GM19025 (cell line): ENCODE results near the gene SFMBT2.
"Not testable (repeated sequence)": the region's sequence is repeated elsewhere in the genome, so short reads cannot be mapped to it uniquely, and the experiment has no call there.

Experiments
- ATAC-seq: cut with Tn5 transposase; IDR thresholded peaks from one replicate; pipeline ENCODE4 v1.9.1; 2021; ENCODE audit warnings: mild to moderate bottlenecking, low read depth, moderate library complexity; ENCODE audit not compliant: unreplicated experiment

The SFMBT2 gene

GRCh38 chr10:7334642-7334964 lies 76.2 kb downstream of the SFMBT2 start:
- ATAC-seq, result no peak

GRCh38 chr10:7333961-7334641 lies 76.7 kb downstream of the SFMBT2 start:
- no peak for ATAC-seq

DNA sequence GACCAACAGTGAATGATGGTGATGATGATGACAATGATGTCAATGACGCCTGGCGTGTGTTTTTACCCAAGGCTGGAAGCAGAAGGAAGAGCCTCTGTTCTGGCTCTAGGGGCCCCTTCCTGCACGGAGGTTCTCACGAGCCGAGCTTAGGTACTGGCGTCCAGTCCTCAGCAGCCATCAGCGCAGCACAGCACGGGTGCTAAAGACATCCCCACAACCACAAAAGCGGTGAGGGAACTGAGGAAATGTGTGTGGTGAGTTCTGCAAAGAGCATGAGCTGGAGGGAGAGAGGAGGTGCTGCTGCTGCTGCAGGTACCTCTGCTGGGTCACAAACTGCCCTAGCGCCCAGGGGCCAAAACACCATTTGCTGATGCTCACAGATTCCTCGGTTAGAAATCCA lies 81.6 kb downstream of the SFMBT2 start:
- ATAC-seq, result no peak

DNA sequence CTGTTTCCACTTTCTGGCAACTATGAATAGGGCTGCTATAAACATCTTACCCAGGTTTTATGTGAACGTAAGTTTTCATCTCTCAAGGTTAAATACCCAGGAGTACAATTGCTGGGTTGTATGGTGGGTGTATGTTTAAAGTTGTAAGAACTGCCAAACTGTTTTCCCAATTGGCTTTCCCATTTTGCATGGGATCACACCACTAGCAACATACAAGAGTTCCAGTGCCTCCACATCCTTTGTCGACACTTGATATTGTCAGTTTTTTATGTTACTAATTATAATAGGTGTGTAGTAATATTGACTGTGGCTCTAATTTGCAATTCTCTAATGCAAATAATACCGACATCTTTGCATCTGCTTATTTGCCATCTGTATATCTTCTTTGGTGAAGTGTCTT lies 82.9 kb downstream of the SFMBT2 start:
- no peak for ATAC-seq

DNA sequence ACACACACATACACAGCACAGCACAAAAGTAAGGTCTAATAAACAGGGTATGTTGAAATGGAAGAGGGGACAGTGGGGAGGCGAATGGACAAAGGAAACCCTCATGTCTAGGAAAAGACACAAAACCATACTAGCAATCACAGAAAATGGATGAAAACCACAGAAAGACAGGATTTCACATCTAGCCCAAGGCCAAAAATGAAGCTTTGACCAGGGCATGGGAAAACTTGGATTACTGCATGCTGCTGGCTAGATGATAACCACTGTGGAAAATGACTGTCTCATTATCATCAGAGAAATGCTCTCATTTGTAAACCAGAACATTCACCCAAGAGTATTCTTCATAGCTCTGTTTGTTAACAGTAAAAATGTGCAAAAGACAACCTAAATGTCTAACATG lies 88.2 kb downstream of the SFMBT2 start:
- no peak for ATAC-seq

DNA sequence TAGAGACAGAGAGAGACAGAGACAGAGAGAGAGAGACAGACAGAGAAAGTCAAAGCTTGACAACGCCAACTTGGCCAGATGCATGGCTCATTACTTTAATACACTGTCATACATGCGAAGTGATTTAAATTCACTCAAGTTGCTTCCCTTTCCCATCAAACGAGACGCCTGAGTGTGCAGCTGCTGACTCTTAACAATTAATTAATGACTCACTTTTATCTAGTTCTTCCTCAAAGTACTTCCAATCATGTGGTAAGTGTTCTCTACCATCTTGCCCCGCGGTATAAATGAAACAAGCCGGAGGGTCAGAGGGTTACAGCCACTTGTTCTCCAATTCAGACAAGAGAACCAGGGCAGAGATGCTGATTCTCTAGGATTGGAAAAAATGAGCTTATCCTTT lies 90.8 kb downstream of the SFMBT2 start:
- ATAC-seq, result no peak

DNA sequence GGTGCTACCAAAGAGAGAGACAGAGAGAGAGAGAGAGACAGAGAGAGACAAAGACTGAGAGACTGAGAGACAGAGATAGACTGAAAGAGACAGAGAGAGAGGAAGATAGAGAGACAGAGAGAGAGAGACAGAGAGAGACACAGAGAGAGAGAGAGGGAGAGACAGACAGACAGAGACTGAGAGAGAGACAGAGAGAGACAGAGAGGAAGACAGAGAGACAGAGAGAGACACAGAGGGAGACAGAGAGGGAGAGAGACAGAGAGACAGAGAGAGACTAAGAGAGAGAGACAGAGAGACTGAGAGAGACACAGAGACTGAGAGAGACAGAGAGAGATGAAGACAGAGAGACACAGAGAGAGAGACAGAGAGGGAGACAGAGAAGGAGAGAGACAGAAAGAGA lies 91.2 kb downstream of the SFMBT2 start:
- no peak for ATAC-seq

DNA sequence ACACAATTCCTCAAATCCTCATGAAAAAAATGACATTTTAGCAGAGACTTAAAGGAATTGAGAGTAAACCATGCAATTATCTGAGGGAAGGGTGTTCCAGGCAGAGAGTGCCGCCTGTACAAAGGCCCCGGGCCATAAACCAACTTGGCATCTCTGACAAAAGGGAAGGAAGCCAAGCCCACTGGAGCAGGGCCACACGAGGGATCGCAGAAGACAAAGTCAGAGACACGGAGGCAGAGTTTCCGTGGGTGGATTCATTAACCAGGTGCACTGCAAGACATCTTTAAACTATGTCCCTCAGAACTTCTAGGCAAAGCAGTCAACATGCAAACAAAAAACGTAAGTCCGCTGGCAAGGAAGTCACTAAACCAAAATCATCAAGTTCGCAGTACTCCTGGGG lies 92.0 kb downstream of the SFMBT2 start:
- no peak for ATAC-seq

GRCh38 chr10:7317786-7318446 lies 92.9 kb downstream of the SFMBT2 start:
- ATAC-seq, result no peak

- no peak for ATAC-seq
These were observed 94.0 kb downstream of the SFMBT2 start for GRCh38 chr10:7316839-7317238.

DNA sequence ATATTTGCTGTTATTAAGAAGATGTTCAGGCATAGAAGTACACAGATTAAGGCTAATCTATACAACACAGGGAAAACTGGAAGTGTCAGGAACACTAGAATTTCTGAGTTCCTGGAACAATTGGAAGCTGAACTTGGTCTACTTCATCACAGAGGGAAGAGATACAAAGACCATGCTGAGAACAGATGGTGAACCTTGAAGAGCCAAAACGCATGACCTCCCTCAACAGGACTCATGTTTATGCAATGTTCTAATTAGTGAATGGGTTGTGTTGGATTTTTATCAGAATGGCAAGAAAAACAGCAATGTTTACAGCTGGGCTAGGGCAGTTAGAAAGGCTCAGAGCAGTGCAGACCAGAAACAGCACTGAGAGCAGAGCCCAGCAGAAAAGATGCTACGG lies 94.9 kb downstream of the SFMBT2 start:
- ATAC-seq, result no peak

GRCh38 chr10:7314170-7314569 lies 96.7 kb downstream of the SFMBT2 start:
- no peak for ATAC-seq

GRCh38 chr10:7312488-7312857 lies 98.4 kb downstream of the SFMBT2 start:
- no peak for ATAC-seq

- not testable (repeated sequence) for ATAC-seq
These were observed 98.9 kb downstream of the SFMBT2 start for GRCh38 chr10:7311850-7312487.

GRCh38 chr10:7311218-7311849 lies 99.5 kb downstream of the SFMBT2 start:
- ATAC-seq, result no peak

DNA sequence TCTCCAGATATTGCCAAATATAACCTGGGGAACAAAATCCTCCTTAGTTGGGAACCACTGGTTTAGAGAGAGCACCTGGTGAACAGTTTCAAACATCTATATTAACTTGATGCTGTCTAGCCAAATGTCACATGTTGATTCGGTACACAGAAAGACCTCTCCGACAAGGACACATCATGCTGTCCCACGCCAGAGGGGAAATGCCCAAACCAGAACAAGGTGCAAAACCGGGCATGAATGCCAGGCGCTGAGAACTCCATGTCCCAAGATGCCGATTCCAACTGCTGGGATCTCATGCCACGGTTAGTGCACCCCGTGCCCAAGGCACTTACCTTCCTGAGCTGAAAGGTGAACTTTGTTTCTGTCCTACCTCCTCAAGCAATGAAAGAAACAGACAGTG lies 100.8 kb downstream of the SFMBT2 start:
- no peak for ATAC-seq

- no peak for ATAC-seq
These were observed 102.0 kb downstream of the SFMBT2 start for GRCh38 chr10:7308826-7309225.

GRCh38 chr10:7306616-7307015 lies 104.2 kb downstream of the SFMBT2 start:
- ATAC-seq, result no peak

DNA sequence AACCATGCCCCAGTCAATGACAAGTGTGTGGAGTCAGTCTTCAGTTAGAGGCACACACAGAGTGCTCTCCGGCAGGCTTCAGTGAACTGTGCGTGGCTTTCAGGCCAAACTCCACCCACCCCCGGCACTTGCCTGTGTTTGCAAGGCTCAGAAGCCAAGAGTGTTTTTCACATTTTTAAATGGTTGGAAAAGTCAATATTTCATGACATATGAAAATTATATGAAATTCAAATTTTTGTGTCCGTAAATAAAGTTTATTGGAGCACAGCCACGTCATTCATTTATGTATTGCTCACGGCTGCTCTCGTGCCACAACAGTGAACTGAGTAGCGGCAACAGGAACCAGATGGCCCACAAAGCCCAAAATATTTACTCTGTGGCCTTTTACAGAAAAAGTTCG lies 104.7 kb downstream of the SFMBT2 start:
- ATAC-seq, result no peak

DNA sequence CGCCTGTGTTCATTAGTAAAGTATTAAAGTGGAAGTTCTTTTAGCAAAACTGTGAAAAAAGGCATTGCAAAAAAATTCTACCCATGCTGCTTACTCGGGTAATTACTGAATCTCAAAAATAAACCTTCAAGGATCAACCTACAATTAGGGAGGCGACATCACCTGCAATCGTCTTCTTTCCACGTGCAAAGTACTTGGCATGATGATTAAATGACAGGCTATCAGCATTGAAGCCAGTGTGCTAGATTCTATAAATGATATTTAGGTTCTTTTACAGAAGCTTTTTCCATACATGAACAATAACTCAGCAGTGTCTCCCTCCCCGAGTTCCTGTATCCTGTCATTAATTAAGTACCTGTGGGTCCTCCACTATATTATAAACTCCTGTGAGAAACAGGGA lies 105.8 kb downstream of the SFMBT2 start:
- no peak for ATAC-seq

GRCh38 chr10:7304110-7304509 lies 106.7 kb downstream of the SFMBT2 start:
- ATAC-seq, result no peak
